ENCODE data around the gene LSS.
A peak's percentile ranks its signal among the peaks of the same experiment; 100 is the strongest.
"Not testable (repeated sequence)": the region's sequence is repeated elsewhere in the genome, so short reads cannot be mapped to it uniquely, and the experiment has no call there.

The LSS gene

GRCh38 chr21:46226920-46227599 lies 1.5 kb downstream of the LSS start:
- DNase-seq = peak; percentile 16
- Histone ChIP-seq H3K4me3 (ENCODE audit: low read depth, low read length) (peak overlapping the region; percentile 90), H3K27ac (peak overlapping the region; percentile 44), H3K36me3 (replicated peaks) (peaks cover 10% of the 10 kb centered on the region), H3K27me3 (replicated peaks) (no peaks in the 10 kb centered on the region)
- in situ Hi-C loops (cut with HindIII; ENCODE audit: low pct_ligation_motif_present, low sequenced_read_pairs) = no loop called here
- no peak for TF ChIP-seq CTCF (IDR thresholded peaks at IDR 0.05; ENCODE audit: low read depth, low read length, missing control alignments)

- DNase-seq = no peak
- peak overlapping the region; percentile 90 for H3K4me3 ChIP-seq (ENCODE audit: low read depth, low read length)
These were observed 2.4 kb downstream of the LSS start for GRCh38 chr21:46226146-46226545.

GRCh38 chr21:46223661-46224060 lies 4.9 kb downstream of the LSS start:
- peaks cover 26% of the 10 kb centered on the region for H3K36me3 ChIP-seq (replicated peaks)
- in situ Hi-C loops (cut with HindIII; ENCODE audit: low pct_ligation_motif_present, low sequenced_read_pairs) = not testable (repeated sequence)

More at GRCh38 chr21:46226146-46226545, 2.4 kb downstream of the LSS start:
- no peak for TF ChIP-seq CTCF (IDR thresholded peaks at IDR 0.05; ENCODE audit: low read depth, low read length, missing control alignments)
- H3K27me3 ChIP-seq (replicated peaks) = no peaks in the 10 kb centered on the region
- in situ Hi-C loops (cut with HindIII; ENCODE audit: low pct_ligation_motif_present, low sequenced_read_pairs) = no loop called here
- H3K27ac ChIP-seq = peak overlapping the region; percentile 40
- peaks cover 15% of the 10 kb centered on the region for H3K36me3 ChIP-seq (replicated peaks)

GRCh38 chr21:46223217-46223616 lies 5.4 kb downstream of the LSS start:
- in situ Hi-C loops (cut with HindIII; ENCODE audit: low pct_ligation_motif_present, low sequenced_read_pairs) = no loop called here
- Histone ChIP-seq H3K4me3 (ENCODE audit: low read depth, low read length) (no peak overlapping the region), H3K36me3 (replicated peaks) (peaks cover 26% of the 10 kb centered on the region), H3K27ac (no peak overlapping the region), H3K27me3 (replicated peaks) (no peaks in the 10 kb centered on the region)
- no peak for TF ChIP-seq CTCF (IDR thresholded peaks at IDR 0.05; ENCODE audit: low read depth, low read length, missing control alignments)
- no peak for DNase-seq

More at GRCh38 chr21:46223661-46224060, 4.9 kb downstream of the LSS start:
- DNase-seq; H3K27me3 ChIP-seq (replicated peaks); H3K27ac ChIP-seq; H3K4me3 ChIP-seq (ENCODE audit: low read depth, low read length): not testable (repeated sequence)

GRCh38 chr21:46222436-46223116 lies 6.0 kb downstream of the LSS start:
- DNase-seq = no peak
- Histone ChIP-seq H3K4me3 (ENCODE audit: low read depth, low read length) (no peak overlapping the region), H3K27me3 (replicated peaks) (no peaks in the 10 kb centered on the region), H3K36me3 (replicated peaks) (peaks cover 26% of the 10 kb centered on the region), H3K27ac (no peak overlapping the region)
- no peak for TF ChIP-seq CTCF (IDR thresholded peaks at IDR 0.05; ENCODE audit: low read depth, low read length, missing control alignments)
- in situ Hi-C loops (cut with HindIII; ENCODE audit: low pct_ligation_motif_present, low sequenced_read_pairs) = no loop called here

- H3K36me3 ChIP-seq (replicated peaks) = peaks cover 26% of the 10 kb centered on the region
- DNase-seq = no peak
- no peak overlapping the region for H3K27ac ChIP-seq
- no peak overlapping the region for H3K4me3 ChIP-seq (ENCODE audit: low read depth, low read length)
- in situ Hi-C loops (cut with HindIII; ENCODE audit: low pct_ligation_motif_present, low sequenced_read_pairs) = no loop called here
- H3K27me3 ChIP-seq (replicated peaks) = no peaks in the 10 kb centered on the region
- no peak for TF ChIP-seq CTCF (IDR thresholded peaks at IDR 0.05; ENCODE audit: low read depth, low read length, missing control alignments)
These were observed 6.7 kb downstream of the LSS start for GRCh38 chr21:46221664-46222435.
